Ectodermal cell (in vitro differentiated cells): ENCODE results near the gene NRSN2.

ENCODE experiments used
- H3K27ac ChIP-seq: 2 replicates; pipeline ENCODE4 v1.7.0; 2013; ENCODE audit warnings: mild to moderate bottlenecking, low read depth, low read length; ENCODE audit not compliant: insufficient read depth, poor library complexity, severe bottlenecking
- H3K27me3 ChIP-seq: 2 replicates; pipeline ENCODE4 v1.7.0; 2013; ENCODE audit warnings: mild to moderate bottlenecking, low read length; ENCODE audit not compliant: insufficient read depth, control insufficient read depth, poor library complexity, severe bottlenecking
- H3K36me3 ChIP-seq: one replicate; pipeline ENCODE4 v1.7.0; 2013; ENCODE audit warnings: low read length; ENCODE audit not compliant: control insufficient read depth, insufficient read depth
- H3K4me1 ChIP-seq: one replicate; pipeline ENCODE4 v1.7.0; 2013; ENCODE audit warnings: low read length; ENCODE audit not compliant: control insufficient read depth, insufficient read depth
- H3K4me3 ChIP-seq: 2 replicates; pipeline ENCODE4 v1.7.0; 2013; ENCODE audit warnings: low read depth, low read length, control low read depth; ENCODE audit not compliant: insufficient read depth
- H3K9me3 ChIP-seq: 2 replicates; pipeline ENCODE4 v1.7.0; 2013; ENCODE audit warnings: mild to moderate bottlenecking, low read length, moderate library complexity; ENCODE audit not compliant: control insufficient read depth
- WGBS, 2 experiments: methylation state at CpG; one replicate each; pipeline ENCODE4 v1.1.7; 2013; ENCODE audit warnings: missing lambda C conversion rate in 2 of 2; 5-methylcytosine and 5-hydroxymethylcytosine counted together

NRSN2 gene

GRCh38 chr20:325045-325888 is 21.6 kb upstream of the NRSN2 start, which contains the start of gene SOX12:
SOX12 (plus strand) TSS chr20:325552; CDS start chr20:325925, 373 bp downstream.
- Histone ChIP-seq H3K4me3 (peak within 1 kb of the TSS; percentile 85), H3K4me1 (peaks cover 27% of the 10 kb centered on the region), H3K9me3 (no peaks in the 10 kb centered on the region), H3K27me3 (no peaks in the 10 kb centered on the region), H3K27ac (peak within 1 kb of the TSS; percentile 90), H3K36me3 (peaks cover 14% of the 10 kb centered on the region)
- WGBS, 2 experiments: 0% methylated on average over 106 of the region's 106 CpGs

- H3K27ac ChIP-seq: peak overlapping the region; percentile 90
- H3K4me3 ChIP-seq: peak overlapping the region; percentile 82
- peaks cover 35% of the 10 kb centered on the region for H3K4me1 ChIP-seq
- peaks cover 10% of the 10 kb centered on the region for H3K36me3 ChIP-seq
- H3K27me3 ChIP-seq: no peaks in the 10 kb centered on the region
- 0% methylated on average over 103 of the region's 103 CpGs for WGBS, 2 experiments
- no peaks in the 10 kb centered on the region for H3K9me3 ChIP-seq
Measured at GRCh38 chr20:325889-326644, 20.8 kb upstream of the NRSN2 start.

GRCh38 chr20:326645-327185 is 20.2 kb upstream of the NRSN2 start:
- WGBS, 2 experiments: 0% methylated on average over 37 to 38 of the region's 38 CpGs
- peaks cover 35% of the 10 kb centered on the region for H3K4me1 ChIP-seq
- H3K27ac ChIP-seq: peak overlapping the region; percentile 90

GRCh38 chr20:327186-328026 is 19.5 kb upstream of the NRSN2 start:
- no peaks in the 10 kb centered on the region for H3K27me3 ChIP-seq
- H3K27ac ChIP-seq: no peak overlapping the region
- 2 to 3% methylated on average over 47 of the region's 47 CpGs for WGBS, 2 experiments
- H3K4me3 ChIP-seq: peak overlapping the region; percentile 82
- H3K9me3 ChIP-seq: no peaks in the 10 kb centered on the region
- H3K36me3 ChIP-seq: peaks cover 10% of the 10 kb centered on the region
- peaks cover 35% of the 10 kb centered on the region for H3K4me1 ChIP-seq

More at GRCh38 chr20:326645-327185, 20.2 kb upstream of the NRSN2 start:
- Histone ChIP-seq H3K36me3 (peaks cover 10% of the 10 kb centered on the region), H3K27me3 (no peaks in the 10 kb centered on the region), H3K9me3 (no peaks in the 10 kb centered on the region), H3K4me3 (peak overlapping the region; percentile 82)

- peaks cover 10% of the 10 kb centered on the region for H3K36me3 ChIP-seq
- peaks cover 29% of the 10 kb centered on the region for H3K4me1 ChIP-seq
- H3K27ac ChIP-seq: no peak overlapping the region
- peak overlapping the region; percentile 82 for H3K4me3 ChIP-seq
- WGBS, 2 experiments: 63 to 65% methylated on average over 29 of the region's 31 CpGs
- no peaks in the 10 kb centered on the region for H3K27me3 ChIP-seq
- no peaks in the 10 kb centered on the region for H3K9me3 ChIP-seq
Measured at GRCh38 chr20:328027-328974, 18.6 kb upstream of the NRSN2 start.

- no peak overlapping the region for H3K27ac ChIP-seq
Measured at GRCh38 chr20:328975-329695, 17.8 kb upstream of the NRSN2 start.

GRCh38 chr20:329851-330232 is 17.1 kb upstream of the NRSN2 start:
- H3K4me3 ChIP-seq: peak overlapping the region; percentile 82
- WGBS, 2 experiments: 90 to 96% methylated on average over 4 of the region's 4 CpGs
- H3K27me3 ChIP-seq: no peaks in the 10 kb centered on the region
- H3K4me1 ChIP-seq: peaks cover 27% of the 10 kb centered on the region
- no peaks in the 10 kb centered on the region for H3K9me3 ChIP-seq
- H3K27ac ChIP-seq: no peak overlapping the region
- H3K36me3 ChIP-seq: peaks cover 10% of the 10 kb centered on the region

More at GRCh38 chr20:328975-329695, 17.8 kb upstream of the NRSN2 start:
- Histone ChIP-seq H3K36me3 (peaks cover 10% of the 10 kb centered on the region), H3K9me3 (no peaks in the 10 kb centered on the region), H3K27me3 (no peaks in the 10 kb centered on the region), H3K4me3 (peak overlapping the region; percentile 82), H3K4me1 (peaks cover 27% of the 10 kb centered on the region)
- WGBS, 2 experiments: 83 to 85% methylated on average over 7 of the region's 7 CpGs

- Histone ChIP-seq H3K27ac (no peak overlapping the region), H3K4me1 (peaks cover 27% of the 10 kb centered on the region), H3K36me3 (peaks cover 10% of the 10 kb centered on the region), H3K9me3 (no peaks in the 10 kb centered on the region), H3K4me3 (no peak overlapping the region), H3K27me3 (no peaks in the 10 kb centered on the region)
- WGBS, 2 experiments: 47 to 50% methylated on average over 16 of the region's 16 CpGs
Measured at GRCh38 chr20:330233-331149, 16.4 kb upstream of the NRSN2 start.
